ENCODE results near the gene MRFAP1L1. TPM values are rescaled to one million over a fixed set of nuclear protein-coding genes. Genes with fewer than 3 reads are reported as not detected.

The MRFAP1L1 gene
- total and polyA plus RNA-seq, 10 of the 15 experiments (the other 5 are each of a cell fraction or from before 2014, with no cell fraction given): 30.6 to 85.1 (median 52.9) TPM

DNA sequence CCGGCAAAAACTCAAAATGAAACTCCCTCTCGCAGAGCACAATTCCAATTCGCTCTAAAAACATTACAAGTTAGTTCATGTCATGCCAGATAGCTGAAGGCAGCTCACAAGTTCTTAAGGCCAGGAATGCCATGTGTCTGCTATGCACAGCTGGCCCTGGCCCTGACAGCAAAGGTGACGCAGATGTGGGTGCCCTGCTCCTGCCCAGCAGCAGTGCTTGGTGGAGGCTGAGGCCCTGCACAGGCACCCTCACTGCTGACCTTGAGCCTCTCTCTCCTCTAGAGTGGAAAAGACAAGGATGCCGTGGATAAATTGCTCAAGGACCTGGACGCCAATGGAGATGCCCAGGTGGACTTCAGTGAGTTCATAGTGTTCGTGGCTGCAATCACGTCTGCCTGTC is 13.1 kb downstream of the MRFAP1L1 start:
- Histone ChIP-seq H4K20me1 (ENCODE audit: control insufficient read depth, insufficient read depth) (no peaks in the 10 kb centered on the region), H3K4me1 (ENCODE audit: control insufficient read depth, insufficient read depth, low read length) (peaks cover 5% of the 10 kb centered on the region), H3K79me2 (ENCODE audit: control insufficient read depth, insufficient read depth, low read length) (no peaks in the 10 kb centered on the region), H3K4me3 (no peak overlapping the region), H3K4me2 (ENCODE audit: control insufficient read depth, insufficient read depth) (no peak overlapping the region), H3K36me3 (ENCODE audit: control insufficient read depth in 2 of 2, insufficient read depth in 2 of 2, low read length in 1 of 2) (no peaks in the 10 kb centered on the region; a peak in 1 of 4 replicates), H3K9ac (ENCODE audit: control insufficient read depth, insufficient read depth, low read length) (no peak overlapping the region), H3K27ac (ENCODE audit: control insufficient read depth, insufficient read depth) (no peak overlapping the region; the same call in 1 of the 2 replicates), H2AFZ (ENCODE audit: control insufficient read depth, low read depth, low read length) (peak overlapping the region; percentile 4; the same call in 1 of the 2 replicates), H3K27me3 (replicated peaks in 1 of 2; ENCODE audit: control insufficient read depth in 2 of 2, insufficient read depth in 2 of 2, low read length in 1 of 2) (no peaks in the 10 kb centered on the region), H3K9me3 (replicated peaks; ENCODE audit: control insufficient read depth, insufficient read depth, low read length) (no peaks in the 10 kb centered on the region)
- intact Hi-C loops (cut with micrococcal nuclease; ENCODE audit: unreplicated experiment) (no loop called here), in situ Hi-C loops (cut with MboI) (no loop called here)
- 40% methylated on average over 6 of the region's 8 CpGs for WGBS (ENCODE audit: insufficient coverage, insufficient replicate concordance, low lambda C conversion rate, missing lambda C conversion rate)
- RAD21 ChIA-PET (ENCODE audit: unreplicated experiment): no interaction called here
- BruUV-seq (replicated peaks): no TSS peak
- no peak for TF ChIP-seq SMAD1 (IDR thresholded peaks at IDR 0.05; ENCODE audit: low read depth, partially characterized antibody)
- TF ChIP-seq, protein P1, sequence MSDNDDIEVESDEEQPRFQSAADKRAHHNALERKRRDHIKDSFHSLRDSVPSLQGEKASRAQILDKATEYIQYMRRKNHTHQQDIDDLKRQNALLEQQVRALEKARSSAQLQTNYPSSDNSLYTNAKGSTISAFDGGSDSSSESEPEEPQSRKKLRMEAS (IDR thresholded peaks at IDR 0.05; ENCODE audit: low read depth, low read length): no peak
- TF ChIP-seq, protein P2, sequence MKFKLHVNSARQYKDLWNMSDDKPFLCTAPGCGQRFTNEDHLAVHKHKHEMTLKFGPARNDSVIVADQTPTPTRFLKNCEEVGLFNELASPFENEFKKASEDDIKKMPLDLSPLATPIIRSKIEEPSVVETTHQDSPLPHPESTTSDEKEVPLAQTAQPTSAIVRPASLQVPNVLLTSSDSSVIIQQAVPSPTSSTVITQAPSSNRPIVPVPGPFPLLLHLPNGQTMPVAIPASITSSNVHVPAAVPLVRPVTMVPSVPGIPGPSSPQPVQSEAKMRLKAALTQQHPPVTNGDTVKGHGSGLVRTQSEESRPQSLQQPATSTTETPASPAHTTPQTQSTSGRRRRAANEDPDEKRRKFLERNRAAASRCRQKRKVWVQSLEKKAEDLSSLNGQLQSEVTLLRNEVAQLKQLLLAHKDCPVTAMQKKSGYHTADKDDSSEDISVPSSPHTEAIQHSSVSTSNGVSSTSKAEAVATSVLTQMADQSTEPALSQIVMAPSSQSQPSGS (IDR thresholded peaks at IDR 0.05; ENCODE audit: low read length): no peak
- no peak for TF ChIP-seq BCL11A (IDR thresholded peaks at IDR 0.05; ENCODE audit: low read depth, low read length)
- TF ChIP-seq MTA2 (IDR thresholded peaks at IDR 0.05; ENCODE audit: low read depth): no peak
- ATAC-seq (peak; percentile 23; the same call in 1 of the 3 replicates), DNase-seq (ENCODE audit: low read depth, low spot score) (no peak), FAIRE-seq (no peak)
- SMC1A ChIA-PET (ENCODE audit: uncharacterized antibody, unreplicated experiment): interaction anchor here (1.2 kb wide), 2 partner anchors 10 to 21 kb away, joined by 3 read pairs; no protein-coding TSS in a partner anchor
- CTCF ChIA-PET: interaction anchor here (0.5 to 1.4 kb wide), 2 partner anchors 16 to 231 kb away, joined by 3 read pairs; no protein-coding TSS in a partner anchor
- POLR2A ChIA-PET: no interaction called here

Measured in GM12878 (cell line).